OCI-M2 (cell line): ENCODE data around the gene PRRC2B.

Experiments
- DNase-seq: peaks from one replicate; lab custom pipeline; 2025; ENCODE audit not compliant: unreplicated experiment; lab: John Stamatoyannopoulos, UW

Gene PRRC2B

GRCh38 chr9:131407717-131408195, 13.9 kb downstream of the PRRC2B start:
- DNase-seq, result no peak

- no peak for DNase-seq
These were observed 15.6 kb downstream of the PRRC2B start for GRCh38 chr9:131409458-131409992.

GRCh38 chr9:131410044-131410491, 16.2 kb downstream of the PRRC2B start:
- DNase-seq, result no peak

GRCh38 chr9:131411719-131412681, 18.1 kb downstream of the PRRC2B start:
- DNase-seq, result no peak

GRCh38 chr9:131416509-131416908, 22.6 kb downstream of the PRRC2B start:
- DNase-seq, result no peak

- DNase-seq, result no peak
These were observed 23.6 kb downstream of the PRRC2B start for GRCh38 chr9:131417264-131418142.

GRCh38 chr9:131418143-131419025, 24.5 kb downstream of the PRRC2B start:
- DNase-seq, result no peak

- DNase-seq, result no peak
These were observed 25.2 kb downstream of the PRRC2B start for GRCh38 chr9:131419026-131419614.

- no peak for DNase-seq
These were observed 25.8 kb downstream of the PRRC2B start for GRCh38 chr9:131419716-131420115.

GRCh38 chr9:131420980-131421624, 27.2 kb downstream of the PRRC2B start:
- no peak for DNase-seq

GRCh38 chr9:131421691-131422090, 27.8 kb downstream of the PRRC2B start:
- DNase-seq, result no peak

GRCh38 chr9:131422241-131422792, 28.4 kb downstream of the PRRC2B start:
- DNase-seq, result no peak

GRCh38 chr9:131423171-131423581, 29.3 kb downstream of the PRRC2B start:
- no peak for DNase-seq

GRCh38 chr9:131426545-131426944, 32.7 kb downstream of the PRRC2B start:
- no peak for DNase-seq

- no peak for DNase-seq
These were observed 35.5 kb downstream of the PRRC2B start for GRCh38 chr9:131429121-131430012.

GRCh38 chr9:131432050-131432449, 38.2 kb downstream of the PRRC2B start:
- DNase-seq, result no peak

GRCh38 chr9:131432597-131433301, 38.9 kb downstream of the PRRC2B start:
- no peak for DNase-seq
